IMR-90 (cell line): ENCODE measurements around the gene PLCH2.

Experiments
- CEBPB ChIP-seq: IDR thresholded peaks from 2 replicates; pipeline ENCODE4 v1.6.1; 2012; ENCODE audit warnings: low read depth, low read length, improper control_type of control experiment
- MAZ ChIP-seq: IDR thresholded peaks from 2 replicates; pipeline ENCODE4 v1.6.1; 2012; ENCODE audit warnings: low read depth, mild to moderate bottlenecking, low read length, improper control_type of control experiment, moderate library complexity, borderline replicate concordance
- MXI1 ChIP-seq: IDR thresholded peaks from 2 replicates; pipeline ENCODE4 v1.6.1; 2012; ENCODE audit warnings: low read depth, mild to moderate bottlenecking, low read length, moderate library complexity, borderline replicate concordance
- NFE2L2 ChIP-seq: fragments of 150-350 bp; IDR thresholded peaks from 2 replicates; pipeline ENCODE4 v1.6.1; 2016; ENCODE audit warnings: low read depth, mild to moderate bottlenecking, low read length
- POLR2A ChIP-seq: IDR thresholded peaks from 2 replicates; pipeline ENCODE4 v1.6.1; 2012; ENCODE audit warnings: mild to moderate bottlenecking, low read depth, low read length
- RAD21 ChIP-seq: IDR thresholded peaks from 2 replicates; pipeline ENCODE4 v1.6.1; 2012; ENCODE audit warnings: low read length, improper control_type of control experiment
- RCOR1 ChIP-seq: IDR thresholded peaks from 2 replicates; pipeline ENCODE4 v1.6.1; 2012; ENCODE audit warnings: mild to moderate bottlenecking, low read length, improper control_type of control experiment; ENCODE audit not compliant: insufficient replicate concordance
- RFX5 ChIP-seq: IDR thresholded peaks from 2 replicates; pipeline ENCODE4 v1.8.0; 2012; ENCODE audit warnings: low read depth, mild to moderate bottlenecking, low read length, moderate library complexity
- SMC3 ChIP-seq: fragments of 150-350 bp; IDR thresholded peaks from 2 replicates; pipeline ENCODE4 v1.6.1; 2016; ENCODE audit warnings: low read depth, mild to moderate bottlenecking, antibody characterized with exemption, low read length, moderate library complexity
- TF ChIP-seq, protein P1 (sequence below): conservative IDR thresholded peaks from 2 replicates; pipeline ENCODE4 v1.5.1; 2012; ENCODE audit warnings: mild to moderate bottlenecking, low read depth, low read length, improper control_type of control experiment
- TF ChIP-seq, protein P2 (sequence below): fragments of 150-350 bp; IDR thresholded peaks from 2 replicates; pipeline ENCODE4 v1.6.1; 2016; ENCODE audit warnings: low read depth, mild to moderate bottlenecking, low read length, moderate library complexity, borderline replicate concordance
- TF ChIP-seq, protein P3 (sequence below): fragments of 150-350 bp; IDR thresholded peaks from 2 replicates; pipeline ENCODE4 v1.6.1; 2017; ENCODE audit warnings: mild to moderate bottlenecking, antibody characterized with exemption, low read length, low read depth

DNA sequence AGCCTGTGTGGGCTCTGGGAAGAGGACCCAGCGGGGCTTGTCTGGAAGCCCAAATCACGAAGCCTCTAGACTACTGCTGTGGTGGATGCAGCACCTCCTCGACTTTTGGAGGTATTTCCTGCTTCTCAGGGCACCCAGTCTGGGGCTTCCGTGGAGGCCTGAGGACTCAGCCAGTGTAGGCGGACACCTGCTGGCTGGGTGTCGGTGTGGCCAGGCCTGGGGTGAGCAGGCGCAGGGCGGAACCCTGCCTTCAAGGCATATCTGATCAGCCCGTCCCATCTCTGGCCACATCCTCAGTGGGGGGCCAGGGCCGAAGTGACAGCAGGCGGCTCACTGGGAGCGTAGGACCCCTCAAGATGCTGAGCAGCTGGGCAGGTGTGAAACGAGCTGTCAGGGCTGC, 6.9 kb downstream of the PLCH2 start:
- TF ChIP-seq, protein P1, sequence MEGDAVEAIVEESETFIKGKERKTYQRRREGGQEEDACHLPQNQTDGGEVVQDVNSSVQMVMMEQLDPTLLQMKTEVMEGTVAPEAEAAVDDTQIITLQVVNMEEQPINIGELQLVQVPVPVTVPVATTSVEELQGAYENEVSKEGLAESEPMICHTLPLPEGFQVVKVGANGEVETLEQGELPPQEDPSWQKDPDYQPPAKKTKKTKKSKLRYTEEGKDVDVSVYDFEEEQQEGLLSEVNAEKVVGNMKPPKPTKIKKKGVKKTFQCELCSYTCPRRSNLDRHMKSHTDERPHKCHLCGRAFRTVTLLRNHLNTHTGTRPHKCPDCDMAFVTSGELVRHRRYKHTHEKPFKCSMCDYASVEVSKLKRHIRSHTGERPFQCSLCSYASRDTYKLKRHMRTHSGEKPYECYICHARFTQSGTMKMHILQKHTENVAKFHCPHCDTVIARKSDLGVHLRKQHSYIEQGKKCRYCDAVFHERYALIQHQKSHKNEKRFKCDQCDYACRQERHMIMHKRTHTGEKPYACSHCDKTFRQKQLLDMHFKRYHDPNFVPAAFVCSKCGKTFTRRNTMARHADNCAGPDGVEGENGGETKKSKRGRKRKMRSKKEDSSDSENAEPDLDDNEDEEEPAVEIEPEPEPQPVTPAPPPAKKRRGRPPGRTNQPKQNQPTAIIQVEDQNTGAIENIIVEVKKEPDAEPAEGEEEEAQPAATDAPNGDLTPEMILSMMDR, result no peak
- TF ChIP-seq POLR2A (no peak), NFE2L2 (no peak), CEBPB (no peak), RAD21 (no peak), RFX5 (no peak), MXI1 (no peak), SMC3 (no peak), MAZ (no peak), RCOR1 (no peak)
- TF ChIP-seq, protein P2, sequence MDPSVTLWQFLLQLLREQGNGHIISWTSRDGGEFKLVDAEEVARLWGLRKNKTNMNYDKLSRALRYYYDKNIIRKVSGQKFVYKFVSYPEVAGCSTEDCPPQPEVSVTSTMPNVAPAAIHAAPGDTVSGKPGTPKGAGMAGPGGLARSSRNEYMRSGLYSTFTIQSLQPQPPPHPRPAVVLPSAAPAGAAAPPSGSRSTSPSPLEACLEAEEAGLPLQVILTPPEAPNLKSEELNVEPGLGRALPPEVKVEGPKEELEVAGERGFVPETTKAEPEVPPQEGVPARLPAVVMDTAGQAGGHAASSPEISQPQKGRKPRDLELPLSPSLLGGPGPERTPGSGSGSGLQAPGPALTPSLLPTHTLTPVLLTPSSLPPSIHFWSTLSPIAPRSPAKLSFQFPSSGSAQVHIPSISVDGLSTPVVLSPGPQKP, result no peak
- TF ChIP-seq, protein P3, sequence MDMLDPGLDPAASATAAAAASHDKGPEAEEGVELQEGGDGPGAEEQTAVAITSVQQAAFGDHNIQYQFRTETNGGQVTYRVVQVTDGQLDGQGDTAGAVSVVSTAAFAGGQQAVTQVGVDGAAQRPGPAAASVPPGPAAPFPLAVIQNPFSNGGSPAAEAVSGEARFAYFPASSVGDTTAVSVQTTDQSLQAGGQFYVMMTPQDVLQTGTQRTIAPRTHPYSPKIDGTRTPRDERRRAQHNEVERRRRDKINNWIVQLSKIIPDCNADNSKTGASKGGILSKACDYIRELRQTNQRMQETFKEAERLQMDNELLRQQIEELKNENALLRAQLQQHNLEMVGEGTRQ, result no peak
